Left colon (tissue), 2 donors: ENCODE data around the gene DDO. TPM values are rescaled to one million over a fixed set of nuclear protein-coding genes. Genes with fewer than 3 reads are reported as not detected.
"Not testable (repeated sequence)": the region's sequence is repeated elsewhere in the genome, so short reads cannot be mapped to it uniquely, and the experiment has no call there.

Experiments
- ATAC-seq: fragments of 200-7000 bp; cut with Tn5 transposase; one replicate; pipeline ENCODE4 v1.9.1; 2020; ENCODE audit warnings: mild to moderate bottlenecking, moderate library complexity
- DNase-seq, 2 donors: peaks; one replicate each; pipeline ENCODE4 v3.0.0-alpha.2; 2020
- intact Hi-C, 2 donors: fragments of 100-400 bp; cut with DNase I in 1 of 2; cut with micrococcal nuclease in 1 of 2; formaldehyde crosslinking; loops; one replicate each; pipeline versions ENCODE4 v1.11.2 to v1.14.0; 2022; cut with DNase I, micrococcal nuclease
- long read RNA-seq: library from polyadenylated mRNA; unstranded; transcript quantifications from one replicate; pipeline ENCODE4 v2.0.0, GENCODE V29; 2021
- total RNA-seq, 2 donors: library from RNA; stranded (reverse); fragmentation: NEBNext Ultra II Directional; extraction: Animal tissue kit (Norgen Biotek cat#: 25700); gene quantifications; one replicate each; pipeline ENCODE4 v1.2.1, GENCODE V29; 2021
- donor health status: DM: no; HTN: no; CAD: no.
- donor health status: DM: yes; HTN: yes; CAD: no.

The DDO gene
- 1 to 10 TPM; 2.0 to 3.5 TPM for total RNA-seq
- long read RNA-seq, partial matches to known transcripts: 0 of 3 reads
- long read RNA-seq, other reads (novel, unspliced or antisense): 2 of 3 reads

GRCh38 chr6:110415086-110415916 lies at the start of gene DDO:
Gene DDO, minus strand, starts transcription at chr6:110415575. Its CDS starts 2,113 bp downstream, at chr6:110413462.
- intact Hi-C loops: no loop called here
- DNase-seq: peak; percentile 48 to 78
- ATAC-seq: peak; percentile 79

- intact Hi-C loops: no loop called here
- DNase-seq: no peak
- ATAC-seq: no peak
Observed at GRCh38 chr6:110462884-110463481, 47.6 kb upstream of the DDO start.

DNA sequence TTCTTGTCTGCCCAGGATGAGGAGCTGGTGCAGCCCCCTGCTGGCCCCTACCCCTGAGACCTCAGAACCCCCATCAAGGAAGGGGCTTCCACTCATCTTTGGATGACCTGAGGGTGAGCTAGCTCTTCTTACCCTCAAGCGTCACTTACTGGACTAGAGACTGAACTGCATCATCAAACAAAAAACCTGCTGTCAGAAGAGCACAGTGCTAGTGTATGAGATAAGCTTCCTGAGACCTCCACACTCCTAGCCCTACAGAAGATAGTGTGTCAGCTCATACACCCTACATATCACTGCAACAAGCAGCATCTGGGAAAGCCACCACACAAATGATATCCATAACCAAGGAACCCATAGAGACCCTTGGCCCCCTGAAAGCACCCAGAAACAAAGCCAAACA lies 46.0 kb upstream of the DDO start:
- no peak for ATAC-seq
- no peak for DNase-seq
- intact Hi-C loops: no loop called here

- DNase-seq (no peak), ATAC-seq (no peak)
- intact Hi-C loops: no loop called here
Observed at GRCh38 chr6:110459137-110459536, 43.8 kb upstream of the DDO start.

DNA sequence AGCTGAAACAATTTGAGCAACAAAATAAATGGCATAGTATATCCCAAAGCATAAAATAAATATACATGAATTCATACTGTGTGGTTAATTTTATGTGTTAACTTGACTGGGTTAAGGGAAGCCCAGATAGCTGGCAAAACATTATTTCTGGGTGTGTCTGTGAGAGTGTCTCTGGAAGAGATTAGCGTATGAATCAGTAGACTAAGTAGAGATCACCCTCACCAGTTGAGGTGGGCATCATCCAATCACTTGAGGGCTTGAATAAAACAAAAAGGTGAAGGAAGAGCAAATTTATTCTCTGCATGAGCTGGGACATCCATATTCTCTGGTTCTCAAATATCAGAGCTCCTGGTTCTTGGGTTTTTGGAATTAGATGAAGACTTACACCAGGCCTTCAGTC lies 43.1 kb upstream of the DDO start:
- ATAC-seq (no peak), DNase-seq (no peak)
- intact Hi-C loops: no loop called here

GRCh38 chr6:110457567-110458175 lies 42.3 kb upstream of the DDO start:
- DNase-seq: peak in 1 of 2 donors; percentile 50
- intact Hi-C loops, ATAC-seq: not testable (repeated sequence)

DNA sequence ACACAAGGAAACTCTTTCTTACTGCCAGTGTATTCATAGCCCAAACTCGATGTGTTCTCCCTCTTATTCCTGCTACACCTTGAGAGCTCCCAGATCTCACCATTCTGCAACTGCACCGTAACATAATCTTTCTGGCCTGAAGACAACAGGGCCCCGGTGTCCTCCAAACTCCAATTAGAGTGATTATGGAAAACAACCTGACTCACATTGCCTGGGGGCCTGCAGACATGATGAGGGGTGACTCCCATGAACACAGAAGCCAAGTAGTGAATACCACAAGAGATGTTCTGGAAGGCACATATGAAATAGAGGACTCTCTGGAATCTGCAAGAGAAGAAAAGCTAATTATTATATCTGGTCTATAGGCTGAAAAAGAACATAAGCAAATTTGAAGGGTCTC lies 41.3 kb upstream of the DDO start:
- ATAC-seq (no peak), DNase-seq (no peak)
- intact Hi-C loops: no loop called here

GRCh38 chr6:110449541-110449895 lies 34.1 kb upstream of the DDO start:
- ATAC-seq (no peak), DNase-seq (no peak)
- intact Hi-C loops: no loop called here

GRCh38 chr6:110448846-110449540 lies 33.6 kb upstream of the DDO start:
- DNase-seq (no peak), ATAC-seq (no peak)
- intact Hi-C loops: no loop called here

- no peak for DNase-seq
- ATAC-seq: no peak
- intact Hi-C loops: no loop called here
Observed at GRCh38 chr6:110447761-110448160, 32.4 kb upstream of the DDO start.

DNA sequence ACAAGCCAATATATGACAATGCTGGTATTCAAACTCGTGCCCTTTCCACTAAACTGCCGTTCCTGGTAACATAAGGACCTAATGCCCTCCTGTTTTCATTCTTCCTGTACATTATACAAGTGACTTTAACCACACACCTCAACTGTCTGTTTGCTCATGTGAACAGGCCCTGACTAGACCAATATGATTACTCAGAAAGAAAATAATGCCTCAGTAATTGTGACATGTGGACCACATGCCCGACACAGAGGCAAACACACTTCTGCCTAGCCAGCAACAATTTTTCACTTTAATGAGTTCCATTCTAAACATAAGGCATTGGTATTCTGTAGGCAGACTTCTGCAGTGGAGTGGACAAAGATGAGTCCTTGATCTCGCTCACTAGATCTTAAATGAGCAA lies 31.0 kb upstream of the DDO start:
- DNase-seq (no peak), ATAC-seq (no peak)
- intact Hi-C loops: no loop called here

DNA sequence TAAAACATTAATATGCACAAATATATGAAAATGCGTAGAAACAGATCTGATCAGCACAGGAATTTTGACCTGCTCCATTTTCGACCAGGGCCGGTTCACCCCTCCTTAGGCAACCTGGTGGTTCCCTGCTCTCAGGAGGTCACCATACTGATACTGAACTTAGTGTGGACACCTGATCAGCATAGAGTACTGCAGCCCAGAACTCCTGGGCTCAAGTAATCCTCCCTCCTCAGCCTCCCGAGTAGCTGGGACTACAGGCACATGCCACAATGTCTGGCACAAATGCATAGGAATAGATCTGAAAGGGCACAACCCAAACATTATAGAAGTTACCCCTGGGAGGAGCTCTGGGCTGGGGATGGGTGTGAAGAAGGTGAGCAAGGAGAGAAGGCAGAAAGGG lies 24.7 kb upstream of the DDO start:
- intact Hi-C loops: no loop called here
- no peak for ATAC-seq
- no peak for DNase-seq

GRCh38 chr6:110439356-110439755 lies 24.0 kb upstream of the DDO start:
- no peak for DNase-seq
- intact Hi-C loops: no loop called here
- no peak for ATAC-seq

DNA sequence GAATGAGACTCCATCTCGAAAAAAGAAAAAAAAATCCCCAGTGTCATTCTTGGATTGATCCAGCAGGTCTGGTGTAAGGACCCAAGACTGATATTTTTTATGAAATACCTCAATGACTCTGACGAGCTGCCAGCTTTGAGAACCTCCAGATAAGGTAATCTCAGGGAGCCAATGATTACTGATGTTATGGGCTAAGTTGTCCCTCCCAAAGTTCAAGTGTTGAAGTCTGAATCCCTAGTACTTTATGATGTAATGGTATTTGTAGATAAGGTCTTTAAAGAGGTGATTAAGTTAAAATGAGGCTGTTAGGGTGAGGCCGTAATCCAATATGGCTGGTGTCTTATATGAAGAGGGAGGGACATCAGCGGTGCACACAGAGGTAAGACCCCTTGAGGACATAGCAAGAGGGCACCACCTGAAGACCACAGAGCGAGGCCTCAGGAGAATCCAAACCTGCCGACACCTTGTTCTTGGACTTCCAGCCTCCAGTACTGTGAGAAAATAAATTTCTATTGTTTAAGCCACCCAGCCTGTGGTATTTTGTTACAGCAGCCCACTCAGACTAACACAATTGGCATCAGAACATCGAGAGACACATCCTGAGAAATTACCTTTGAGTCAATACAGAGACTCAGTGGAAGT lies 19.7 kb upstream of the DDO start:
- ATAC-seq (no peak), DNase-seq (no peak)
- intact Hi-C loops: no loop called here

GRCh38 chr6:110432285-110432900 lies 17.0 kb upstream of the DDO start:
- intact Hi-C loops: no loop called here
- ATAC-seq (no peak), DNase-seq (no peak)

DNA sequence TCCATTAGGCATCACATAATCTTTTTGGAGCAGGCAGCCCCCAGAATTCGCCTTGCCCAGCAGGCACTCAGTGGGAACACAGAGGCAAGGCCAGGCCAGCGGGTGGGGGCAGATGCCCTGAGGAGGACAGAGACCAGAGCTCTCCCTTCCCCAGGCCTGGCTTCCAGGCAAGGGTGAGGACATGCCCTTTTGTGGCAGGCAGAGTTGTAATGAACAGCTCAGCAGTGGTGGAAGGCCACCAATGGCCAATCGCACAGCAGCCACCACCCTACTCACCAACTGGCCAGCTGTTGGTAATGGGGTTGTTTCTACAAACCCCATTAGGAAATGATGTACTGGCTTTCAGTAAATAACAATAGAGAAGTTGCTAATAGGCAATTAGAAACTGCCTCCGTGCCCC lies 15.4 kb upstream of the DDO start:
- ATAC-seq (no peak), DNase-seq (no peak)
- intact Hi-C loops: no loop called here

GRCh38 chr6:110430236-110430635 lies 14.9 kb upstream of the DDO start:
- intact Hi-C loops: no loop called here
- no peak for ATAC-seq
- DNase-seq: no peak

DNA sequence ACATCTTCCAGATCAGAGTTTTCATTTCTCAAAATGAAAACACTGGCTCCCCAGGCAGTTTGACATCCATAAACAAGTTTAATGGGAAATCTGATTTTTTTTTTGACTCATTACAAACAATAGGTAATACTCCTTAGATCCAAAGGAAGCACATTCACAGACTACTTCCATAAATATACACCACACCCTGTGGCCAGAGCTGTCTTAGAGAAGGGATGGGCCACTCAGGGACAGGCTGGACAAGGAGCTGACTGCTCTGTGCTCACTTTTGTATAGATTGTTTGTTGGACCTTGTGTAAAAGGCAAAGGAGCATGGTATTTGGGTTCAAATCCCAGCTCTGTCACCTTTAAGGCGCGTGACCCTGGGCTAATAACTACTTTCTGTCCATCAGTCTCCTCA lies 12.8 kb upstream of the DDO start:
- intact Hi-C loops: no loop called here
- DNase-seq (no peak), ATAC-seq (peak; percentile 49)

- ATAC-seq: no peak
- intact Hi-C loops: no loop called here
- DNase-seq: no peak
Observed at GRCh38 chr6:110425816-110426215, 10.4 kb upstream of the DDO start.
